Stimulated activated CD8-positive, alpha-beta memory T cell treated with anti-CD3 and anti-CD28 coated beads, Interleukin-15, amount 100 ng/mL, for 48 hours (primary cell): ENCODE data around the gene TNC.

ENCODE experiments used
- DNase-seq, 2 donors: peaks; one replicate each; pipeline ENCODE4 v3.0.0-alpha.2; 2020; ENCODE audit warnings: low read depth in 2 of 2

The TNC gene

DNA sequence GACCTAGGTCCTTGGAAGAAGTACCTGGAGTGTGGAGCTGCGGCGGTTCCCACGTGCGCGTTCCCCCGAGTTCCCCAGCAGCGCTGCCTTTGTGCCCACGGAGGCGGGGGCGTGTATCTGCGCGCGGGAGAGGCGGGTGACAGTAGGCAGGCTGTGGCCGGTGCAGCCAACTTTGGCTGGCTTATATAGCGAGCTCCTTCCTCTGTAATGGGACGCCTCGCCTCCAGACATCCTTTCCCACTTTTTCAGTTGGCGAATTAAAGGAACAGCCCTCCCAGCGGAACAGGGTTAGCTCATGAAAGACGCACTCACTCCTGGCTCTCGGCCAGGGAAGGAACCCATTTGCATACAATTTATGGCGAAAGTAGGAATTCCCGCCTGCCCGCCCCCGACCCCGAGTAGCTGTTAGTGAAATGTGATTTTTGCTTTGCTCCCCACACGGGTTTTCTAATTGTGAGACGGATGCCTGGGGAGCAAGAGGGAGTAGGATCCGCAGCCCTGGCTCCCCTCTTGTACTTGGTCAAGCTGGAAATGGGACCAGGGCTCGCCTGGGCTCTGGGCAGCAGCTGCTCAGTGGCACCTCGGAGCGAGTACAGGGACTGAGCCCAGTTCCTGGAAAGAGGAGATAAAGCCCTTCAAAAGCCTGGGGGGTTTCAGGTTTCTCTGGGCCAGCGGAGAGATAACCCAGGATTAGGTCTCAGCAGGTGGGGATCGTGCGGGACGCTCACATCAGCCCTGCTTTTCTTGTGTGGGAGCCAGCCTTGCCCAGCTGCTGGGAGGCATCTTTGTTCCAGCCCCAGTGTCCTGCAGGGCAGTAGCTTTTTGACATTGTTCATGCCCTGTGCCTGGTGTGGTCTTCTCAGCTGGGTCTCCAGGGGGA lies at the start of gene TNC:
TSS of gene TNC (minus strand) at position 159 of the 880 bp plus-strand sequence. CDS start 27,139 bp downstream, outside the sequence.
- no peak for DNase-seq

DNA sequence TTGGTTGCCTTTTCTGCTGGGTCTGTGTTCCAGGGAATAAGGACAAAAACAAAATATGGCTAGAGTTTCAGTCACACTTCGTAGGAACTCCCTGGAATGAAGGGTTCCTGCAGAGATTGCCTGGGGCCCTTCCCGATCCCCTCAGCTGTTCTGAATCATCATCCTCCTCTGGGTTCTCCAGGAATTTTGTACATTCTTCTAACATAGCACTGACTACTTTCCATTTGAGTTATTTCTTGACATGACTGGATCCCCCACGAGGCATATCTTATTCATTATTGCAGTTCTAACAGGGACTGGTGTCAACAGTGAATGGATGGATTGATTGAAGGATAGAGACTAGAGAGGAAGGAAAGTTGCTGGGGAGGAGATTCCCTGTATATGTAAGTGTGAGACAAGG lies 49.2 kb upstream of the TNC start:
- DNase-seq, result no peak

DNA sequence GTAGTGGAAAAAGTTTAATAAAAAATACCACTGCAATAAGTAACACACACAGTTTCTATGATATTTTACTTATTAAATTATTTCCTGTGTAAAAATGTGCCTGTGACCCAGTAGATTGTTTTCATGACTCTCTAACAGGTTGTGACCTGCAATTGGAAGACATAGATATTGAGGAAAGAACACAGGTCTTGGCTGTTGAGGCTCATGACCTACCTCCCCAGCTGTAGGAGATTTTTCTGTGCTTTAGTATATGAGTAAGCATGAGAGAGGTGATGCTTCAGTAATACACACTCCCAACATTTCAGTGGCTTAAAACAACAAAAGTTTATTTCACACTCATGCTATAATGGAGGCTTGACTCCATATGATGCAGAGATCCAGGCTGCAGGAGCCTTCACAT lies 47.3 kb upstream of the TNC start:
- DNase-seq, result no peak

DNA sequence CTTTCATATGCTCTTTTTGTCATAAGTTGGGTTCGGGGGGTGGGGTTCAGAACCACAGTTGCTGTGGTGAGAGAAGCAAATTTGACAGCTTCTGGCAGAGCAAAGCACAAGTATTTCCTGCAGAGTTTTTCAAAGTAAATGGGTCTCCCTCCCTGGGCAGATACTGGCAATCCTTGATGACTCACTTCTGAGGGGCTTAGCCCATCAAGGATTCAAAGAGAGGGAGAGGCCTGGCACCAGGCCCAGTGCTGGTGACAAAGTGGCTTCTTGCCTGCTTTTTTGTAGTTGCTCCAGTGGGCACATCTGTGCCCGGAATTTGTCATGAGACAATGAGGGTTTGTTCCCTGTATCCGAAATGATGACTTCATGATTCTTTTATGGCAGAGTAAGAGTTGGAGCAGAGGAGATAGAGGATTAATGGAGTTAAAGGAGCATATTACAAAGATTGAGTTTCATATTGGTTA lies 46.6 kb upstream of the TNC start:
- DNase-seq, result no peak

DNA sequence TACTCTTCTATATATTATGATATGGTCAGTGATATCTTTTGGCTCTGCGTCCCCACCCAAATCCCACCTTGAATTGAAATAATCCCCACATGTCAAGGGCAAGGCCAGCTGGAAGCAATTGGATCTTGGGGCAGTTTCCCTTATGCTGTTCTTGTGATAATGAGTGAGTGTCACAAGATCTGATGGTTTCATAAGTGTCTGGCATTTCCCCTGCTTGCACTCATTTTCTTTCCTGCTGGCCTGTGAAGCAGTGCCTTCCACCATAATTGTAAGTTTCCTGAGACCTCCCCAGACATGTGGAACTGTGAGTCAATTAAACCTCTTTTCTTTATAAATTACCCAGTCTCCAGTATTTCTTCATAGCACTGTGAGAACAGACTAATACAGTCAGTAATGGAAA lies 45.0 kb upstream of the TNC start:
- DNase-seq, result no peak

DNA sequence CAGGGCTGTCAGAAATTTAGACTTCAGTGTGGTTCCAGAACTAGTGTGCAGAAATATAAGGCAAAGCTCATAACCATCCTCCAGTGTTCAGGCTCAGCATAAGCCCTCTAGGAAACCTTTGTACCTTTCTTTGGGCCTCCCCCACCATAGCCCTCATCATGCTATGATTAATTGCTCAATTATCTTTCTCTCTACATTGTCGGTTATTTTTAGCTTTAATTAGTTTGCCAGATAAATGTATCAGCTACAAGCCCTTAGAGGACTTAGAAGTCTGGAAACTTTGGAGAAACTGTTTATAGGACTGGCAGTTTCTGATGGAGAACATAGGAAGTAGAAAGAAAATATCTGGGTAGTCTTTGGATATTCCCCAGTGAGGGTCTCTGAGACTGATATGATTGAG lies 43.5 kb upstream of the TNC start:
- DNase-seq, result no peak

DNA sequence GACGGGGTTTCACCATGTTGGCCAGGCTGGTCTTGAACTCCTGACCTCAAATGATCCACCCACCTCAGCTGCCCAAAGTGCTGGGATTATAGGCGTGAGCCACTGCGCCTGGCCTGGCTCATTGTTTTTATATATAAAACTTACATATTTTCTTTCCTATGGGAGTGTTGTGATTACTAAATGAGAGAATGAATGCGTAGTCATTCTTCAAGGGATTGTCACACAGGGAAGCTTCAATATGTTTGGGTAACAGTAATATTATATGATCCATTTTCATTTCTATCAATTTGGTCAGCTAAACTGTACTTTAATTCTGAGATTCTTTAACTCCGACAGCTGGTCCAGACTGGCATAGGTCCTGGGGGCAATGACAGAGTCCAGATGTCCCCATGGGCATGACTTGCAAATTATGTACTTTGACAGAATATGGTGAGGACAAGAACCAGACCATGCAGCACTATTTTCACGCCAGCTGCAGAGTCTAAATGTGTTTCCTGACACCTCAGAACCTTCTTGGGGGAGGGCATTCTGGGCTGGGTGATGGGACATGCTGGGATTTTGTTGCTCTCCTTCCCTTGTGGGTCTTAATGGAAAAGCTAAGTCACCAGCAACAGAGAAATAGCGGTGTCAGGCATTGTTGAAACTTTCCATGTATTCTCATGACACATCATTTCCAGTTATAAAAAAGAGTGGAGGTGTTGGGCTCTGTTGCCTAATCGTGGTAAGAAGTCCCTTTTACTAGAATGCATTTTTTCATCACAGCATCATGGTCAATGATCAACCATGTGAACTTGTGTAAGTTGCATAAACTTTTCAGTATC lies 40.9 kb upstream of the TNC start:
- no peak for DNase-seq

DNA sequence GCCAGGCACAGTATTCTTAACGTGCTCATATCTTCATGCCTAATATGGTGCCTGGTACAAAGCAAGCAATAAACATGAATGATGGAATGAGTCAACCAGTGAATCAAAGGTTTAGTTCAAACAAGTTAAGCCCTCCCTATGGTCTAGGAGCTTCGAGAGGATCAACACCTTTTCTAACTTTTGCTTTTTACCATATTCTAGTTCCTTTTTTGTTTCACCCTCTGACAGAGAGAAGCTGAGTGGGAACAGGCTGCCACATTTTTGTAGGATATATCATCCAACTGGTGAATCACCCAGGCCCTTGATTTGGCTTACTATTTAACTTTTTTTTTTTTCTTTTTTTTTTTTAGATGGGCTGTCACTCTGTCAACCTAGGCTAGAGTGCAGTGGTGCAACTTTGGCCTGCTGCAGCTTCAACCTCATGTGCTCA lies 39.3 kb upstream of the TNC start:
- no peak for DNase-seq

DNA sequence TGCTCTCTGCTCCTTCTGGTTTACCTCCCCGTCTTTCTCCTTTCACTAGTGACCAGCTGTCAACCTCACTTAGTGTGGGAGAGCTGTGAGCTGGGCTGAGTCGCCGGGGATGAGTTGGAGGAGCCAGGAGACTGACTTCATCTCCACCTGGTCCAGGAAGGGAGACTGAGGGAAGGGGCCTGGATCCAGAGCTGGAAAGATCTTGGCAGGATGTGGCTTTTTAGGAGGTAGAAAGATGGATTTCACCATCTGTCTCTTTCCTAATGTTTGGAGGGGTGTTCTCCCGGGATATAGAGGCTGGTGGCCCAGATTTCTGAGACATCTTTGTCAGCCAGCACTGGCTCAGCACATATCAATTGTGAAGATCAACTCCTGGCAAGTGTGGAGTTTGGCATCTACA lies 37.1 kb upstream of the TNC start:
- DNase-seq, result no peak

DNA sequence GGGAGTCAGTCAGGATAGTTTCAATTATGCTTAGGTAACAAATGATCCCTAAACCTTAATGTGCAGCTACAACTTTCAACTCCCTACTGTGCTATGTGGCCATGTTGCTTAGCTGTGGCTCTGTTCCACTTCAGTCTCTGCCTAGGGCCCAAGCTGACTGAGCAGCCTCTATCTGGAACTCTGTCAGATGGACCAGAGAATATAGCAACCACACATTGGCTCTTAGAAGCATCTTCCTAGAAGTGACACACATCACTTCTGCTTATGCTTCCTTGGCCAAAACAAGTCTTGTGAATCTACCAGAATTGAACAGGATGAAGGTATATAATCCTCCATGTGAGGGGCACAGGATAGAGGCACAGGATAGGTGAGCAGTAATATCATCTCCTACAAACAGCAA lies 36.7 kb upstream of the TNC start:
- no peak for DNase-seq

DNA sequence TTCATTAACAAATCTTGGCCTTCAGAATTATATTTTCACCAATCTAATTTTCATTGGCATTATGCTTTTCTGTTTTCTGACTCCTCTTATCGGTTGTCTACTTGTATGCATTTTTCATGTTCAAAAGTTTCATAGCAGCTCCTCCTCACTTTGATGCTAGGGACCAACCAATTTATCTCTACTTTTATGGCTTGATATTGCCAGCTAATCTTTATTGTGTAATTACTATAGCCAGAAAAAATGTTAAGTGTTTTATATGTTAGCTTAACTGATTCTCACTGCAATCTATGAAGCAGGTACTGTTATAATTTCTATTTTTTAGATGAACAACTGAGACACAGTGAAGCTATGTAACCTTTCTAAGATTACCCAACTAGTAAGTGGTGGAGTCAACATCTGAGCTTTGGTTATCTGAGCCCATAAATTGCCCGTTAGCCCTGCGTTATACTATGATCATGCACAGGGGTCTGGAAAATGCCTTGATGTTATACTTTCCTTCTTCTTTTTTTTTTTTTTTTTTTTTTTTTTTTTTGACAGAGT lies 34.4 kb upstream of the TNC start:
- no peak for DNase-seq

DNA sequence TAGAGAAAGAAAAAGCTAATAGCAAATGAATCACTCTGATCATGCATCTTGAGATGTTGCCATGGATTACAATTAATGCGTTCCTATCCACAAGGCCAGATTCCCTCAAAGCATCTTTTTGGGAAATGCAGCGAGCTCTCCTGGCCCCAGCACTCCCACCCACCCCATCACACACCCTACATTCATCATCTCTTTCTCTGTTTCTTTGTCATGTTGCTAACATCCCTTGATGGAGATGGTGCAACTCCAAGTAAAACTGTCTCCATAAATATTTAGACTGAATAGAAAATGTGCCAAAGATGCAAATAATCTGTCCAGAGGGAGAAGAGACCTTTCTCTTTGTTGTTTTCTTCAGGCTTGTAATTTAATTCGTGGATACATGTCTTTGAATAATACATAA lies 30.8 kb upstream of the TNC start:
- DNase-seq, result no peak

DNA sequence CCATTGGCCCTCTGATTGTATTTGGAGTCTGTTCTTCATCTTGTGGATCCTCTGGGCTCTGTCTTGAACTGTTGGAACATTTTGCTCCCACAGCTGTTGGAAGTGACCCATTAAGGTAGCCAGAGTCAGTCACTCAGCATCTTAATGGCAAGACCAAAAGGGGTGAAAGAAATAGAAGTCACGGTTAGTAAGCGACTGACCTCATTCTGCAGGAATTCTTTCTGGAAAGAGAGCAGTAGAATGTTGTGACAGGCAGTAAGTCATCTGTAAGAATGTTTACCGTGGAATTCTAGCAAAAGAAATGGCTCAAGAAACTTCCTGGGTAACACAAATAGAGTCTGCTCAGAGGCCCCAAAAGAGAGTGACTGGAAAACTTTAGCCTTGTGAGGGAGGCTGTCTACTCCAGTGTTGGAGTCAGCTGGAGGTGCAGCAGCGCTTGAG lies 28.6 kb upstream of the TNC start:
- DNase-seq, result no peak

DNA sequence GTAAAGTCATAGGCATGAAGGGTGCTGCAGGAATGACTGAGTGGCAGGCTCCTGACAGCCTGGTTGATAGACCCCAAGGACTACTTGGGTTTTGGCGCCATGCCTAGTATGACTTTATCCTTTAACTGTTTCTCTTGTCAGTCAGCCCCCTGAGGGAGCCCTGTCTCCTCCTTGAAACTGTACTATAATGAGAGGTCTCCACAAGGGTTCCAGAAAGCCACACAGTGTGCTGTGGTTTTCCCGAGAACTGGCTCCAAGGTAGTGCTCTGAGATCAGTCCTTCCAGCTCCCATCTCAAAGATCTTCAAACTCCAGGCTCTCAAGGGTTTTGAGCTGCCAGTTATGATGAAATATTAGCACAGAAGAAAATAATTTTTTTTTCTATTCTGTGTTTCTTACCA lies 26.7 kb upstream of the TNC start:
- DNase-seq, result no peak

DNA sequence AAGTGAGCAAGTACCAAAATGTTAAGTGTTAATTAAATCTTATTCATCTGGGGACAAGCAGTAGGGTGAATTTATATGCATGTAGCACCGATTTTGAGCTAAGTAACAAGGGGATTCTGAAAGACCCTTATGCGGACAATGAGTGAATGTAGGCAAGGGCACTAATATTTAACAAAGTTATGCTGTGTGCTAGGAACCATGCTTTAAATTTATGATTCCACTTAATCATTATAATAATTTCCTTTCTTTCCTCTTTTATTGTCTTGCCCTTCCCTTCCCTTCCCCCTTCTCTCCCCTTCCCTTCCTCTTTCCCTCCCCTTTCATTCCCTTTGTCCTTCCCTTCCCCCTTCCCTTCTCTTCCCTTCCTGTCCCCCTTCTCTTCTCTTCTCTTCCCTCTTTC lies 25.7 kb upstream of the TNC start:
- DNase-seq, result no peak

DNA sequence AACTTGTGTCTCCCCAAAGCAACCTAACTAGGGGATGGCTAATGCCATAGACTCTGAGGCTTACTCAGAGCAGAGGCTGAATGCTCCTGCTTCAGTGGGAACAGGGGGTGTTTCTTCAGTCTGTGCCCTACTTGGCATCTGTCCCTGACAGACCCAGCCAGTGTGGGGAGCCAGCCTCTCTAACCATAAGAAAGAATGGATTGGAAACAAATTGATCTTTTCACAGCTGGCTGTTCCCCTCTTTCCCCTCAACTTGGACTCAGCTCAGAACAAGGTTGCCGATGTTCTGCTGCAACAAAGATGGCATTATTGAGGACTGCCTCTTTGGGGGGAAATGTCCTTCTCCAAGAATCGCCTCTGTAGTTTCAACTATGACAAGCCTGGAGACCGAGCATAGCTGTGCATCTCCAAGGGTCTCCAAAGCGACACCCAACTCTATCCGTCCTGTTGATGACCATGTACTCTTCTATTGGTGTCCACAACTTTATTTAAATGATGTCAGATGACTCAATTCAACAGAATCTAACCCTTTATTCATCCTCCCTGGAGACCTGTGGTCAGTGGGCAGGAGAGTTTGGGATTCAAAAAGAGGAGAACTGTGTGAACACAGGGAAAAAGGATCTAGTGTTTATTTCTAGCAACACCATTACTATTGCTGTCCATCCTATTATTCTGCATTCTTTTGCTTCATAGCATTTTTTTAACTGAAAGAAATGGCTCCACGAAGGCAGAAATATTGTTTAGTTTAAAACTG lies 24.7 kb upstream of the TNC start:
- DNase-seq, result no peak

DNA sequence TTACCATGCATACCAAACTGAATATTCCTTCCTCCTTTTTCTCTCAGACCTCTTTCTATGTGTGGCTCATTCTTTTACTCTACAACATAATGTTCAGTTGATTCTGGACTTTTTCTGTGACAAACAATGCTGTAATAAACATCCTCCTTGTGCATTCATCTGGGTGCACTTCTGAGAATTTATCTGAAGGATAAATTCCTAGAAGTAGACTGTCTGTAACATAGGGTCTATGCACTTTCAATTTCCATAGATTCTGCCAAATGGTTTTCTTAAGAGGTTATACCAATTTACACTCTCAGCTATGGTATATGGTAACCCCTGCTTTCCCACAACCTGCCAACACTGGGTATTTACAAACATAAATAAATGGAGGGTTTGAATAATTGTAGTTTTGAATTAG lies 24.1 kb upstream of the TNC start:
- DNase-seq, result no peak

DNA sequence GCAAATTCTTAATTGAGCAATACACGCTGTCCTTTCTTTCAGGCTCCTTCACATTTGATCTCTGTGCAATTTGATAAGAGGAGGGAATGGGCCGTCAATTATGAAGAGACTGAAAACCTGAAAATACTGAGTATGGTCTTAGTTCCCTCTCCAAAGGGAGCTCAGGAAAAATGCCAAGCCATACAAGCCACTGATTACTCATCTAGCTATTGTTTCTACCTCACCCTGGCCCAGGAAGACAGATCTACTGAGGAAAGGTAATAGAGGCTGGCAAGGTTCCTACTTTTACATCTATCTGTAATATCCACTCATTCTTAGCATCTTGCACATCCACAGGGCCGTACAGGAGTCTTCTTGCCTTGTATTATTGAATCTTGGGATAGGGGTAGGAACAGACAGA lies 23.7 kb upstream of the TNC start:
- no peak for DNase-seq

DNA sequence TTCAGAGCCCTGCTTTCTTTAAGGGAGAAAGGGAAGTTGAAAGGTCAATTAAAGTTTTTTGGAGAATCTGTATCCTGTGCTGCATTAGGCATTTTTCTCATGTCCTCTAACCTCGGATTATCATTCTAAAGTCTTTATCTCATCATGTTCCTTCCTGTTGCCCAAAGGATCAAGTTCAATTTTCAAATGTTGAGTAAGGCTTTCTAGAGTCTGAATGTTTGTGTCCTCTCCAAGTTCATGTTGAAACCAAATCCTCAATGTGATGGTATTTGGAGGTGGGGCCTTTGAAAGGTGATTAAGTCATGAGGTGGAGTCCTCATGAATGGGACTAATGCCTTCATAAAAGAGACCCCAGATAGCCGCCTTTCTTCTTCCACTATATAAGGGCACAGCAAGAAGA lies 20.2 kb upstream of the TNC start:
- no peak for DNase-seq

DNA sequence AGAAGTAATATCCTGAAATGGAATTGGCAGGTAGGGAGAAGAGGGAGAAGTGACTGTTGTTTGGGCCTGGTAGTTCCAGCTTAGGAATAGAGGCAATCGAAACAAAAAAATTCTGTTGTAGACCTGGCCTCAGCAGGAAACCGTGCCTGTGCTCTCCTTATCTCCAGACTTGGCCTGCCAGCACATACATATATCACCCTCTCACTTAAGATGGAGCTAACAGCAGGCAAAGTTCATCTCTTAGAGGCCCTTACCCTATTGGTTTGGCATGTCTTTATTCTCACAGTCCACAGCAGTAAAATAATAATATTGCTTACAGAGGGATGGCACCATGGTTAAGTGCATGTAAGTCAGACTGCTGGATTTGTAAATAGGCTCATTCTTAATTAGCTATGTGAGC lies 19.6 kb upstream of the TNC start:
- no peak for DNase-seq

DNA sequence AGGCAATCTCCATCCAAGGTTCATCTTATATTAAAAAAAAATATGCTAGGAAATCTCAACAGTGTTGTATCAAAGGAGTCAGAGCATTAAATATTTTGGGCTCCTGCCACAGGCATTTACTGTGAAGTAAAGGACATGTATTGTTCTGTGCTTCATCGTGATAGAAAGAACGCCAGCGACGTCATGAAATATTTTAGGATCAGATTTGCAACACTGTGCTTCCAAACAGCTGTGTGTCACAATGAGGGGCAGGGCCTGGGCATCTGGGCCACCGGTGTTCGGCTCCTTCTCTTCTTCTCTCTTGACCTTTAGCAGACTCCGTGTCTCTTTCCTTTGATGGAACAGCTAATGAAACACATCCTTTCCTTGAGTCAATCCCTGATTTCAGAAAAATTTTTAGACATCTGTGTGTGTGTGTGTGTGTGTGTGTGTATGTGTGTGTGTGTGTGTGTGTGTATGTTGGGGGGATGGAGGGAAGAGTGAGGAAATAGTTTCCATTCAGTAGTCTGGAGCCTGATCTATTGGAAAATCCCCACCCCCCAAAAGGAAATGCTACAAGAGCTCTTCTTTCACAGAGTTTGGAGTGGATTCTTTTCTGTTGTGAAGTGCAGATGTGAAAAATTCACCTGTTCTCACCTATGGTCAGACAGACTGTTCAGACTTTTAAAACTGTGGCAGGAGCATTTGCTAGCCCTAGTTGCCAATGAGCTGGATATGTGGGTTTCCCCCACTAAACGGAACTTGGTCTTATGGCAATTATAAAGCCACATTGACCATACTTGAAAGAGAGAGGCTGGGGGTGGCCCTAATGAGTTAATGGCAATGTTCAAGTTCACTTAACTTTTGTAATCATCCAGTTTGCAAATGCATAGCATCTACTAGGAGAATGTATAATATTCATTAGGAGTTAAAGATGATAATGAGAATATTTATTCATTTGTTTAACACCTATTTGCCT lies 18.1 kb upstream of the TNC start:
- DNase-seq, result no peak
